DMS114 treated with DMSO at 0.1 percent for 48 hours (cell line): ENCODE measurements around the gene FBXW9.
"Not testable (repeated sequence)": the region's sequence is repeated elsewhere in the genome, so short reads cannot be mapped to it uniquely, and the experiment has no call there.

ENCODE experiments used
- DNase-seq: peaks from one replicate; lab custom pipeline; 2025; ENCODE audit not compliant: unreplicated experiment; lab: John Stamatoyannopoulos, UW

The FBXW9 gene

GRCh38 chr19:12681074-12681987 lies 15.1 kb downstream of the FBXW9 start, which contains the start of gene DHPS:
TSS of gene DHPS (minus strand) at chr19:12681880. CDS start at chr19:12681766, 114 bp downstream.
- peak; percentile 93 for DNase-seq

- no peak for DNase-seq
Observed at GRCh38 chr19:12680034-12680433, 16.4 kb downstream of the FBXW9 start.

- not testable (repeated sequence) for DNase-seq
Observed at GRCh38 chr19:12678039-12678438, 18.4 kb downstream of the FBXW9 start.

GRCh38 chr19:12676928-12677327 lies 19.5 kb downstream of the FBXW9 start:
- DNase-seq, result no peak

- DNase-seq, result peak; percentile 23
Observed at GRCh38 chr19:12676384-12676792, 20.0 kb downstream of the FBXW9 start.

GRCh38 chr19:12675940-12676339 lies 20.5 kb downstream of the FBXW9 start:
- DNase-seq, result no peak

- DNase-seq, result no peak
Observed at GRCh38 chr19:12675399-12675798, 21.0 kb downstream of the FBXW9 start.

GRCh38 chr19:12672744-12673143 lies 23.7 kb downstream of the FBXW9 start:
- DNase-seq, result no peak

GRCh38 chr19:12670159-12670928 lies 26.1 kb downstream of the FBXW9 start:
- no peak for DNase-seq

- peak; percentile 75 for DNase-seq
Observed at GRCh38 chr19:12669270-12670158, 26.9 kb downstream of the FBXW9 start.

GRCh38 chr19:12668932-12669269 lies 27.5 kb downstream of the FBXW9 start:
- no peak for DNase-seq

GRCh38 chr19:12668346-12668745 lies 28.1 kb downstream of the FBXW9 start:
- DNase-seq, result no peak

GRCh38 chr19:12667731-12668302 lies 28.6 kb downstream of the FBXW9 start:
- no peak for DNase-seq

- DNase-seq, result peak; percentile 17
Observed at GRCh38 chr19:12666265-12667048, 30.0 kb downstream of the FBXW9 start, which contains the start of the genes MAN2B1 and WDR83. TSS of gene MAN2B1 (minus strand) at chr19:12666742. CDS start at chr19:12666701, 41 bp downstream. TSS of gene WDR83 (plus strand) at chr19:12666807. CDS start at chr19:12669791, 2,984 bp downstream.

GRCh38 chr19:12665671-12666264 lies 30.7 kb downstream of the FBXW9 start:
- DNase-seq, result no peak

- no peak for DNase-seq
Observed at GRCh38 chr19:12665281-12665573, 31.2 kb downstream of the FBXW9 start.

- DNase-seq, result no peak
Observed at GRCh38 chr19:12664406-12665280, 31.8 kb downstream of the FBXW9 start.

GRCh38 chr19:12660980-12661379 lies 35.5 kb downstream of the FBXW9 start:
- DNase-seq, result no peak
